ENCODE results near the gene PTH1R.

PTH1R gene

GRCh38 chr3:46877406-46878125 lies at the start of gene PTH1R:
TSS of gene PTH1R (plus strand) at chr3:46877721. CDS start at chr3:46883560, 5,839 bp downstream.
- DNase-seq, result no peak

- DNase-seq, result peak; percentile 25
Measured at GRCh38 chr3:46829699-46830208, 47.8 kb upstream of the PTH1R start.

GRCh38 chr3:46830801-46831200 lies 46.7 kb upstream of the PTH1R start:
- no peak for DNase-seq

DNA sequence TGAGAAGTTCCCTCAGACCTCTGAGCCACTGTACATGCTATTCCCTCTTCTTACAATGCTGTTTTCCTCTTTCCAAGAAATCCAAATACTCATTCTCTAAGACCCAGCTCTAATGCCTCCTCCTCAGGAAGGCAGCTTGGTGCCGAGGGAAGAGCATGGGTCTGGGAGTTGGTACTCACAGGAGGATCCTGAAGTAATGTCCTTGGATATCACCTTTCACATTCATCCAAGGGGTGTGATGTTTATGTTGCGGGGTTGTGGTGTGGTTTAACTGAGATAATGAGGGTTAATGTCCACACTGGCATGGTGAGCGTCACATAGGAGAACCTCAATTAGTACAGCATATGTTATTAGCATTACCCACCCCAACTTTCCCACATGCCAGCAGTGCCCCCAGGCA lies 46.2 kb upstream of the PTH1R start:
- no peak for DNase-seq

DNA sequence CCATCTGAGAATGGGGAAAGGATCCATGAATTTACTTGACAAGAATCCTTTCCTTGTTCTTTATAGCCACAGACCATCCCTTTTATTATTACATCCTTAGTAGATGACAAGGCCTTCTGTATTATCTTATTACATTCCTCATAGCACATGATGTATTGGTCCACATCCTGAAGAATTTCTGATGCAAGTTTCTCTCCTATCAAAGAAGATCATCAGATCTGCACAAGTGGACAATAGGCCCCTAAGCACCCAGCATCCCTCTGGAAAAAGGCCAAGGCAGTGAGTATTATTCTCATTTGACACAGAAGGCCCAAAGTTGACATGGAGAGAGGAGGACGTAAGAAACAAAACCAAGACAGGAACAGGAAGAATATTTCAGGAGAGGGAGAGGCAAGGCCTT lies 45.7 kb upstream of the PTH1R start:
- DNase-seq, result no peak

DNA sequence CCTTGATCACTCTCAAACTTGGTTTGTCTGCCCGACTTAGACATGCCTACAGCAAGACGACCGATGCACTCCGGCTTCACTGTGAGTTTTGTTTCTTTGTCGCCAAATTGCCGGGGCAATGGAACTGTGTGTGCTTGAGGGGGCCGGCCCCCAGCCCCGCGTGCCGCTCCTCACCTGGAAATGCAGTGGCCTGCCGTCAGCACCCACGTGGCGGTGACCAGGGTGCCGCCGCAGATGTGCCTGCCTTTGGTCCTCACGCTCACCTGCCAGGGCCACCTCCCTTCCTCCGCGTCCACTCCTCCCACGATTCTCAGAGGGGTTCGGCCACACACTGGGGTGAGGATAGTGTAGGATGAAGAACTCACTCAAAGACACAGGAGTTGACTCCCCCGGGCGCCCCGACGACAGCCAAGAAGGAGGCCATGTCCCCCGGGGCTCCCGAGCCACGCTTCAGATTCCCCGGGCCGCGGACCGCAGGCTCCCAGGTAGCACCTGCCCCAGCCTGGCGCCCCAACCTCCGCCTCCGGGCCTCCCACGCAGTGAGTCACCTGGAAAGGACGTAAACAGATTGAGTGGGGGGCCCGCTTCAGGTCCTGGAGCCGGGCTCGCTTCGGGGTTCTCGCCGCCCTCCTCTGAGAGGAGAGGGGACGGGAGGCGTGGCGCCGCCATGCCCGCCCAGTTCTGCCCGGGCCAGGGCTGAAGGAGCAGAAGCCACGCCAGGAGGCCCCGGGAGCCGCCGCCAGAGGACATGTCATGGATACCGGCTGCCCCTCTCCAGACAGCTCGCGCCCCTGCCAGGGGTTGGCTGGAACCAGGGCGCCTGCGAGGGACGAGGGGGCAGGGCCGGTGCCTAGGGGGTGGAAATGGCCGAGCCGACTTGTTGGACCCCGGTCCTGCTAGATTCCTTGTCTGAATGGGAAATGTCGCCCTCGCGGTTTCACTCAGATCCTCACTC lies 43.9 kb upstream of the PTH1R start:
- DNase-seq, result no peak

GRCh38 chr3:46835054-46835453 lies 42.5 kb upstream of the PTH1R start:
- no peak for DNase-seq

GRCh38 chr3:46835491-46835890 lies 42.0 kb upstream of the PTH1R start:
- DNase-seq, result no peak

DNA sequence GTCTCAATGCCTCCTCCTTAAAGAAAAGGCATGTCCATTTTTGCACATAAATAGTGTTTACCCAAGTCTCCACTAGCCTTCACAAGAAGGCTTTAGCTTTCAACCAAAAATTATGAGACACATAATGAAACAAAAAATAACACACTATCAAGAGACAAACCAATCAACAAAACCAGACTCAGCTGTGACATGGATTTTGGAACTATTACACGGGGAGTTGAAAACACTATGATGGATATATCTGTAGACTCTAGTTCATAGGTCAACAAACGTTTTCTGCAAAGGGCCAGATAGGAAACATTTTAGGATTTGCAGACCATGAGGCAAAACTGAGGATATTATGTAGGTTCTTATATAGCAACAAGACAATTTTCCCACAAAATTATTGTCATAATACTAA lies 39.2 kb upstream of the PTH1R start:
- no peak for DNase-seq

GRCh38 chr3:46840491-46840890 lies 37.0 kb upstream of the PTH1R start:
- DNase-seq, result no peak

DNA sequence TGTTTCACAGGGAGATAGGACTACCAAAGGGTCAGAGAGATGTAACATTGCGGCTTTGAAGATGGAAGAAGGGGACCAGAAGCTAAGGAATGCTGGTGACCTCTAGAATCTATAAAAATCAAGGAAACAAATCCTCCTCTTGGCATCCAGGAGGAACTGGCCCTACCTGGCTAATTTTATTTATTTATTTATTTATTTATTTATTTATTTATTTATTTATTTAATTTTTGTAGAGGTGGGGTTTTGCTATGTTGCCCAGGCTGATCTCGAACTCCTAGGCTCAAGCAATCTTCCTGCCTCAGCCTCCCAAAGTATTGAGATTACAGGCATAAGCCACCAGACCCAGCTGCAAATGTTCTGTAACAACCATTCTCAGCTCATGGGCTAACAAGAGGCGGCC lies 34.0 kb upstream of the PTH1R start:
- no peak for DNase-seq

DNA sequence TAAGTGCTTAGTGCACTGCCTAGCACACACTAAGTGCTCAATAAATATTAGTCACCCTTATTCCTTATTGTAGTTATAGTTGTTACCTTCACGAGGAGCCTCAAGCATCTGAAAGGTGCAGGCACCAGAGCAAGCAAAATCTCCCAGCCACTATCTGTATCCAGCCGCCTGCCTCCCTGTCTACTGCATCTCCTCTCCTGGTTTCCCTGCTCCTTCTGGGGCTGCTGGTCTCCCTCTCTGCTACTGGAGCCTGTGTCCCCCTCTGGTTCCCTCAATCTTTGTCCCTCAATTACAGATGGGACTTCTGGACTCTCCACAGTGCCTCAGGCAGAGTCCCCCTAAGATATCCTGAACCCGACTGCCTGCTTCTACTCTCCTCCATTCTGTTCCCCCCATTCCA lies 33.1 kb upstream of the PTH1R start:
- no peak for DNase-seq

DNA sequence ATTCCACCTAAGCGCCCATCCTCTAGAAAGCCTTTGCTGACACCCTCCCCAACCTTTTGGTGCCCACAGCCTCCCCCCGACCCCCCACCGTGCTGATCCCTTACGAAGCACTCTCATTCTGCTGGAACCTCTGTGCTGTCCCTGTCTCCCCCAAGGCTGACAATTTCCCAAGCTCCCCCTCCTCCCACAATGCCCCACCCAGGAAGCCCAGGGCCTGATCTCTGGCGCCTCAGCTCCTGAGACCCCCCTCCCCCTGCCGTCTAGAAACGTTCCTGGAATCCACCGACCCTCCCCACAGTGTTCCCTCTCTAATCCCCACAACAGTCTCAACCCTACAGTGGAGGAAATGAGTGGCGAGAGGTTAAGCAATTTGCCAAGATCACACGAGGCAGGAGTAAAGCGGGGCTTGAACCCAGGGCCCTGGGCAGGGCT lies 32.6 kb upstream of the PTH1R start:
- DNase-seq, result no peak

DNA sequence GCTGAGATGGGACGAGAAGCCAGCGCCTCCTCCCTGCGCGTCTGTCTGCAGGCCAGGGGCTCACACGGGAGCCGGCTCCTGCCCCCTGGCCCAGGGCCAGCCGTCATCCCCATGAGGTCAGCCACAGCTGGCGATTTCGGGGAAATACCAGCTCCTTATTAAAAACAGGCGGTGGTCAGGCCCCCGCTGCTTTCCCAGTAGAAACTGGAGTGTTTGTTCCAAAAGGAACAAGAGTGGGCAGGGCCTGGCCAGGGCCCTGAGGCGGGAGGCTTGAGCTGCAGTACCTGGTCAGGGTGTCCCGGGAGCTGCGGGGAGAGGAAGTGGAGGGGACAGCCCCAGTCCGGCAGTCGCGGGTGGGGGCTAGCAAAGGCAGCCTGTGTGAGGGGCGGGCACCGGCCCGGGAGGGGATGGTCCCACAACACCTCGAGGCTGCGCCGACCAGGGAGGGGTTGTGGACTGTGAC lies 32.1 kb upstream of the PTH1R start:
- DNase-seq, result no peak

DNA sequence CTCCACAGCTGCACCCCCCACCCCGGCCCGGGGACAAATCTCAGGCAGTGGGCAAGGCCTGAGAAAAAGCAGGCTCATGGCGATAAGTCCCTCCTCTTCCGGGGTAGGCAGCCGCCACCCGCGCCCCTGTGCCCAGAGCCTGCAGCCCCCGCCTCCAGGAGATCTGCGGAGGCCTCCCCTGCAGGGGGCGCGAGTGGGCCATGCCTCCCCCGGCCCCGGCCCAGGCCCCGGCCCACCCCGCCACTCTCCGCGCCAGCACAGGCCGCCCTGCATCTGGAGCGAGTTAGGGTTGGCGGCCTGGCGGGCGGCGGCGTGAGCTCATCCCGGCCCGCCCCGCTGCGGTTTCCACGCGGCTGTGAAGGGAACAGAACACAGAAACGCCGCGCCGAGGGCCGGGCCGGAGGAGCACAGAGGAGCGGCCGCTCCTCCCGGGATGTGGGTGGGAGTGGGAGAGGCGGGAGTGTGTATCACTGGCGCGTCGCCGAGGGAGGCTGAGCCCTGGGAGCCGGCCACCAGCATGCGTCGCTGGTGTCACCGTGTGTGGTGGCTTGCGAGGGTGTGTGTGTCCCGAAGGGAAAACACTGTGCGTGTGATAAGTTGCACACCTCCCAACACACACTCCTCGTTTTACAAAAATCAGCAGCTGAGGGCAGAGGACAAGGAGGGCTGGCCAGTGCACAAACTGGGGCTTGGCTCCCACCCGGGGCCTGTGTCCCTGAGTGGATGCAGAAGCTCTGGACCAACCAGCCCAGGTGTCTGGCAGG lies 31.5 kb upstream of the PTH1R start:
- DNase-seq, result peak; percentile 82

DNA sequence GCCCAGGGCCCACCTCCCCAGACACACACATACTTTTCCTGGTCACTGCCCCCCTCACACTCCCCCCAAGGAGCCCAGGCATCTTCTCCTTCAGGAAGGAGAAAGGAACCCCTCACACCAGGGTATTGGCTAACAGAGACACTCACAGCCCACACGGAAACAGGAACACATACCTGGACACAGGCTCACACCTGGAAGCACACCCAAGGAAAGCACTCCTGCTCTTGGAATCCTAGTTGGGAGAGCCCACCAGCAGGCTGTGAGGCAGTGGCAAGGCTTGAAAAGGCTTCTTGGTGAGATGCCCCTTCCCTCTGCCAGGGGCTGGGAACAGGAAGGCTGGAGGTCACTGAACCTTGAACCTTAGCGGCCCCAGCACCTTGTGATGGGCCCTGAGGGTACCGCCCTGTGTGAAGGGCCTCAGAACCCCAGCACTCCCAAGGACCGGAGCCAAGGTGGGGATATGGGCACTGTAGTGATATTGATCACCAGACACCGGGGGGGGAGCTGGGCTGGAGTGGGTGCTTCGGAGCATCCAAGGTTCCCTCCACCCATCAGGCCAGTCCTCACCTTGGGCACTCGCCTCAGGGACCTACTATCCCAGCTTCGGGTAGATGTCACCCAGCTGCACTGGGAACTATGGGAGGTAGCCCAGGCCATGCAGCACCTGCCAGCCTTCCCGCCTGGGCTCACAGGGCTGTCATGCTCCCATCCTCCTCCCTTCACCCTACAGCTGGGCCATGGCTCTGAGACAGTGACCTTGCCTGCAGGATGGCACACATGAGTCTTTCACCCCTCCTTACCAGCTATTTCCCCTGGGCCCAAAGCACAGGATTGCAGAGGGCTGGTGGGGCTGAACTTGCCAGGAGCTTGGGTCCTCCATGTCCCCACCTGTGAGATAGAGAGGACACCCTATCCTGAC lies 30.6 kb upstream of the PTH1R start:
- no peak for DNase-seq

GRCh38 chr3:46847744-46848143 lies 29.8 kb upstream of the PTH1R start:
- DNase-seq, result no peak

GRCh38 chr3:46848271-46849044 lies 29.1 kb upstream of the PTH1R start:
- peak; percentile 24 for DNase-seq

- DNase-seq, result no peak
Measured at GRCh38 chr3:46849045-46849631, 28.4 kb upstream of the PTH1R start.

GRCh38 chr3:46849686-46850467 lies 27.6 kb upstream of the PTH1R start:
- DNase-seq, result no peak

Data from CD4-positive, alpha-beta T cell treated with Interleukin-21 for 1 hour (primary cell).